ENCODE data around the gene ZNF423. TPM values are rescaled to one million over a fixed set of nuclear protein-coding genes. Genes with fewer than 3 reads are reported as not detected.
A peak's percentile ranks its signal among the peaks of the same experiment; 100 is the strongest.

ZNF423 gene
- total RNA-seq, 1 donor from 2014 or later = 49.8 TPM

DNA sequence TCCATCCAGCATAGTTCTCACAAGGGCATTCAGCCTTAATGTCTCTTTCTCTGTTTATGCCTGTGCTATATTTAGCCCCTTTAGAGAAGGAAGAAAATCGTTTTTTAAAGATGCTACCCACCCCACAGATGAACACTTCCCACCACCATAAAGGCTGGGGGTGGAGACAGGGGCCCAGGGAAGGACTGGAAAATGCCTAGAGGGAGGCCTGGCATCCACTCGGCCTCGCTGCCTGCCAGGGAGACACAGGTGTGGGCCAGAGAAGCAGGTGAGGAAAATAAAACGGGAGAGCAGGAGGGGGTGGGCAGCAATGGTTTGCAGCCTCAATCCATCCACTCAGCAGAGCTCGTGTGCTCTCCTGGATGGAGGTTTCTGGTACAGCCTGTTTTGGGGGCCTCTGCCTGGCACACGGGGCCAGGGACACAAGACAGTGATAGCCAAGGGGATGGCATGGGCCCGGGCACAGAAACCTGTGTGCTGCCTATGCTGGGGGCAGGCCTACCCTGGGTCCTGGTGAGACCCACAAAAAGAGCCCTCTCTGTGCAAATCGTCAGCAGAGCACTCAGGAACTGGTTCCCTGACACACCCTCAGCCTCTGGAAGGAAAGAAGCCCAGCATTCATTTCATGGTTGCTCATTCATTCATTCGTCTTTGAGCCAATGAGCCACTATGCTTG, 360.9 kb downstream of the ZNF423 start:
- no peaks in the 10 kb centered on the region for H3K4me1 Mint-ChIP-seq (ENCODE audit: low read depth)
- H3K9me3 Mint-ChIP-seq (ENCODE audit: low read depth) = no peaks in the 10 kb centered on the region
- H3K4me3 Mint-ChIP-seq (ENCODE audit: low read depth) = no peak overlapping the region
- no peak for DNase-seq (ENCODE audit: low spot score, unreplicated experiment)
- TF ChIP-seq, protein P1, sequence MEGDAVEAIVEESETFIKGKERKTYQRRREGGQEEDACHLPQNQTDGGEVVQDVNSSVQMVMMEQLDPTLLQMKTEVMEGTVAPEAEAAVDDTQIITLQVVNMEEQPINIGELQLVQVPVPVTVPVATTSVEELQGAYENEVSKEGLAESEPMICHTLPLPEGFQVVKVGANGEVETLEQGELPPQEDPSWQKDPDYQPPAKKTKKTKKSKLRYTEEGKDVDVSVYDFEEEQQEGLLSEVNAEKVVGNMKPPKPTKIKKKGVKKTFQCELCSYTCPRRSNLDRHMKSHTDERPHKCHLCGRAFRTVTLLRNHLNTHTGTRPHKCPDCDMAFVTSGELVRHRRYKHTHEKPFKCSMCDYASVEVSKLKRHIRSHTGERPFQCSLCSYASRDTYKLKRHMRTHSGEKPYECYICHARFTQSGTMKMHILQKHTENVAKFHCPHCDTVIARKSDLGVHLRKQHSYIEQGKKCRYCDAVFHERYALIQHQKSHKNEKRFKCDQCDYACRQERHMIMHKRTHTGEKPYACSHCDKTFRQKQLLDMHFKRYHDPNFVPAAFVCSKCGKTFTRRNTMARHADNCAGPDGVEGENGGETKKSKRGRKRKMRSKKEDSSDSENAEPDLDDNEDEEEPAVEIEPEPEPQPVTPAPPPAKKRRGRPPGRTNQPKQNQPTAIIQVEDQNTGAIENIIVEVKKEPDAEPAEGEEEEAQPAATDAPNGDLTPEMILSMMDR (IDR thresholded peaks at IDR 0.05; ENCODE audit: unreplicated experiment) = no peak
- no peaks in the 10 kb centered on the region for H3K27me3 Mint-ChIP-seq
- no peak overlapping the region for H3K27ac Mint-ChIP-seq
- peaks cover 3% of the 10 kb centered on the region for H3K36me3 Mint-ChIP-seq (ENCODE audit: insufficient read depth)

DNA sequence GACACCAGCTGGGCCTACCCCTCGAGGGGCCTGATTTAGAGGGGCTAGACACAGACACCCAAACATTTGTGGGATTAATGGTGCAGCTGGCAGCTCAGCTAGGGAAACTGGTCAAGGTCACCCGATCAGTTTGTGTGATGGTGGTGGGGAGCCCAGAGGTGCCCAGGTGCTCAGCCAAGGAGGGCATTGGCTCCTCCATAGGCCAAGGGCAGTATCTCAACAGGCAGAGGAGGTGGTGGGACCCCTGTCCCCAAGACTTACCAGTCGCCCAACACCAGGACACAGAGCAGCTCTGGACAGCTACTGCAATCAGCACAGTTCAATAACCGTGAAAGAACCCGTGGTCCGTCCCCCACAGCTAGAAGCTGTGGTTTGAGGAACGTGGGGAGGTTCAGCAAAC, 361.4 kb downstream of the ZNF423 start:
- peaks cover 3% of the 10 kb centered on the region for H3K36me3 Mint-ChIP-seq (ENCODE audit: insufficient read depth)
- no peaks in the 10 kb centered on the region for H3K27me3 Mint-ChIP-seq
- H3K9me3 Mint-ChIP-seq (ENCODE audit: low read depth) = no peaks in the 10 kb centered on the region
- no peaks in the 10 kb centered on the region for H3K4me1 Mint-ChIP-seq (ENCODE audit: low read depth)
- no peak overlapping the region for H3K27ac Mint-ChIP-seq
- no peak for DNase-seq (ENCODE audit: low spot score, unreplicated experiment)
- TF ChIP-seq, protein P1 (IDR thresholded peaks at IDR 0.05; ENCODE audit: unreplicated experiment) = no peak
- H3K4me3 Mint-ChIP-seq (ENCODE audit: low read depth) = no peak overlapping the region

DNA sequence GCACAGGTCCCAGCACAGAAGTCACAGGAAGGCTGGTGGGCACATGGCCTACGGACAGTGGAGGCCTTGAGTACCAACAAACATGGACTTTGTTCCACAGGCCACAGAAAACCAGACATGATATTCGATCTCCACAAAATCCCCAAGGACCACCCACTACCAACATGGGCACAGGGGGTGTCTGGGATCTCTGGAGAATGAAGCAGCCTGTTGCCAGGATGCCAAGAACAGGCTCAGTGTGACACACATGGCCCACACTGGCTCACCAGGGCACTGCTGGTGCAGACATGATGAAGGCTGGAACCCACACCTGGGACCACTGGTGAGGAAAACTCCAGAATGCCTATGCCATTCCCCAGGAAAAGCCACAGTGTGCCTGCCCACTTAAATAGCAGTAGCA, 362.1 kb downstream of the ZNF423 start:
- no peaks in the 10 kb centered on the region for H3K27me3 Mint-ChIP-seq
- H3K27ac Mint-ChIP-seq = no peak overlapping the region
- no peaks in the 10 kb centered on the region for H3K9me3 Mint-ChIP-seq (ENCODE audit: low read depth)
- no peak for DNase-seq (ENCODE audit: low spot score, unreplicated experiment)
- H3K4me1 Mint-ChIP-seq (ENCODE audit: low read depth) = no peaks in the 10 kb centered on the region
- H3K36me3 Mint-ChIP-seq (ENCODE audit: insufficient read depth) = peaks cover 3% of the 10 kb centered on the region
- TF ChIP-seq, protein P1 (IDR thresholded peaks at IDR 0.05; ENCODE audit: unreplicated experiment) = no peak
- no peak overlapping the region for H3K4me3 Mint-ChIP-seq (ENCODE audit: low read depth)

DNA sequence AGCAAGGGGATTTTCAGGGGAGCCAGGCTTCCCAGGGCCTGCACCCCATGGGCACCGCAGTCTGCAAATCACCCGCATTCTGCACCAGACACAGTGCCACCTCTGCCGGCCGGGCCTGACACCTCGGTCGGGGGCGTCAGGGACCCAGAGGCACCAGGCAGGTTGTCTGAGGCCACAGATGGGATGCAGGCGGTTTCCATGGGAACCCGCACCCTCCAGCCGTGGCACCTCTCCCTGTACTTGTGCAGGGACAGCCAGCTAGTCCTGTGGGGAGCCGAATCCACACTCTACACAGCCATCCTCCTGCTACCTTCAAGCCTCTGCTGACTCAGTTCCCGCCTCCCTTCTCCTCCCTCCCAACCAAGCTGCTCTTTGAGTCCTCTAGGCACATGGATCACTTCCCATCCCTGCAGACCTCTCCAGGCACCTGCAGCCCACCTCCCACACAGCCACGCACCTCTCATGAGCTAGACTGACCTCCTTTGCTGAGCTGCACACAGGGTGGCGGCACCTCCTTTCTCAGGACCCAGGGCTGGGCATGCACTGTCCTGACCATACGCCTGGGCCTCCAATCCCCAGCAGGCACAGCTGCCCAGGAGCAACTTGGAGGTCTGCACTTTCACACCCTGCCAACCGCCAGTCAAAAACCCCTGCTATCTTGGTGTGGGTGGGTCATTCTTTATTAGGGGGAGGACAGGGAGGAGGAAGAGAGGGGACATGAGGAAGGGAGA, 362.9 kb downstream of the ZNF423 start:
- no peaks in the 10 kb centered on the region for H3K27me3 Mint-ChIP-seq
- H3K4me3 Mint-ChIP-seq (ENCODE audit: low read depth) = no peak overlapping the region
- peaks cover 3% of the 10 kb centered on the region for H3K36me3 Mint-ChIP-seq (ENCODE audit: insufficient read depth)
- no peaks in the 10 kb centered on the region for H3K4me1 Mint-ChIP-seq (ENCODE audit: low read depth)
- TF ChIP-seq, protein P1 (IDR thresholded peaks at IDR 0.05; ENCODE audit: unreplicated experiment) = no peak
- H3K9me3 Mint-ChIP-seq (ENCODE audit: low read depth) = no peaks in the 10 kb centered on the region
- no peak overlapping the region for H3K27ac Mint-ChIP-seq
- no peak for DNase-seq (ENCODE audit: low spot score, unreplicated experiment)

DNA sequence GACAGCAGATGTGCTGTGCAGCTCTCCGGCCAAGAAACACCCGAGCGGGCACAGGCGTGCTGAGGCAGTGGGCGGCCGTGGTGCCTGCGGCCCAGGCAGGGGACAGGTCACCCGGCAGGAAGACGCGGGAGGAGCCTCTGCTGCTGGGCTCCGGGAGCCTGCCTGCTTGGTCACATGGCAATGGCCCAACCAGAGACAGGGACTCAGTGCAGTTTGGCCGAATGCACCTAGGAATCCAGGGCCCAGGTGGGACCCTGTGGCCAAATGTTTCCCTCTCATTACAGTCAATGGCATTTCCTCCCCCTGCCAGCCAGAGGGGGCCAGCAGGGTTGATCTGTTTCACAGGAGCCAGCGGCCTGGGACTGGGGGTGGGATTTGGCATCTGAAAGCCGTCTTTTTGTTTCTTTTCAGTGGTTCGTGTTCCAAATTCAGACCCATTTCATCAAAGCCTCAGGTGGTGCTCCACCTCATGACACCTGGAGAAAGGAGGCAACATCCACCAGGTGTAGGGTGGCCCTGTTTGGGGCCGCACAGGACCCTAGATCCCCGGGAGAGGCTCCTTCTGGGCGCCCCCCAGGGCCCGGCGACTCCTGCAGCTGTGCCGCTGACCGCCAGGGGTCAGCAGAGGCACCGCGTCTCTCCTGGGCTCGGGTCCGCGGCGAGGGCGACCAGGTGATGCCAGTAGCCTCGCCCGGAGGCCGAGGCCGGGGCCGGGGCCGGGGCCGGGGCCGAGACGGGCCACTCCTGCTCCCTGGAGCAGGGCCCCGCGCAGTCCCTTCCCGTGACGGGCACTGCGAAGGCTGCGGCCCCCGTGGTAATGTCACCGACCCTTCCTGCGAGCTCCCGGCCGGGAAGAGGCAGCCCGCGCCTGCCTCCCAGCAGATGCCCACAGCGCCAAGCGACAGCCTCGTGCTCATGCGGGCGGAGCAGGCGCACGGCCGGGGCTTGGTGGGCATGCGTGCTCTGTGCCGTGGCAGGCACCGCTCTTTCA, 363.8 kb downstream of the ZNF423 start:
- Mint-ChIP-seq H3K4me1 (ENCODE audit: low read depth) (no peaks in the 10 kb centered on the region), H3K4me3 (ENCODE audit: low read depth) (no peak overlapping the region), H3K27me3 (no peaks in the 10 kb centered on the region), H3K9me3 (ENCODE audit: low read depth) (no peaks in the 10 kb centered on the region), H3K36me3 (ENCODE audit: insufficient read depth) (peaks cover 2% of the 10 kb centered on the region), H3K27ac (no peak overlapping the region)
- DNase-seq (ENCODE audit: low spot score, unreplicated experiment) = peak; percentile 62
- TF ChIP-seq, protein P1 (IDR thresholded peaks at IDR 0.05; ENCODE audit: unreplicated experiment) = peak; percentile 98
